ENCODE measurements around the gene ICAM3.

DNA sequence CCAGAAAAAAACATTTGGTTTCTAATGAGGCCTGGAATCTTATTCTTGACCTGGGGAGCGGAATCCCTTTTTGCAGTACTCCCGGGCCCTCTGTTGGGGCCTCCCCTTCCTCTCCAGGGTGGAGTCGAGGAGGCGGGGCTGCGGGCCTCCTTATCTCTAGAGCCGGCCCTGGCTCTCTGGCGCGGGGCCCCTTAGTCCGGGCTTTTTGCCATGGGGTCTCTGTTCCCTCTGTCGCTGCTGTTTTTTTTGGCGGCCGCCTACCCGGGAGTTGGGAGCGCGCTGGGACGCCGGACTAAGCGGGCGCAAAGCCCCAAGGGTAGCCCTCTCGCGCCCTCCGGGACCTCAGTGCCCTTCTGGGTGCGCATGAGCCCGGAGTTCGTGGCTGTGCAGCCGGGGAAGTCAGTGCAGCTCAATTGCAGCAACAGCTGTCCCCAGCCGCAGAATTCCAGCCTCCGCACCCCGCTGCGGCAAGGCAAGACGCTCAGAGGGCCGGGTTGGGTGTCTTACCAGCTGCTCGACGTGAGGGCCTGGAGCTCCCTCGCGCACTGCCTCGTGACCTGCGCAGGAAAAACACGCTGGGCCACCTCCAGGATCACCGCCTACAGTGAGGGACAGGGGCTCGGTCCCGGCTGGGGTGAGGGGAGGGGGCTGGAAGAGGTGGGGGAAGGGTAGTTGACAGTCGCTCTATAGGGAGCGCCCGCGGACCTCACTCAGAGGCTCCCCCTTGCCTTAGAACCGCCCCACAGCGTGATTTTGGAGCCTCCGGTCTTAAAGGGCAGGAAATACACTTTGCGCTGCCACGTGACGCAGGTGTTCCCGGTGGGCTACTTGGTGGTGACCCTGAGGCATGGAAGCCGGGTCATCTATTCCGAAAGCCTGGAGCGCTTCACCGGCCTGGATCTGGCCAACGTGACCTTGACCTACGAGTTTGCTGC lies 52.4 kb downstream of the ICAM3 start, which contains the start of gene ICAM4:
- TF ChIP-seq EZH2 (IDR thresholded peaks at IDR 0.05; ENCODE audit: borderline replicate concordance, low read length): no peak
- TF ChIP-seq, protein P1, sequence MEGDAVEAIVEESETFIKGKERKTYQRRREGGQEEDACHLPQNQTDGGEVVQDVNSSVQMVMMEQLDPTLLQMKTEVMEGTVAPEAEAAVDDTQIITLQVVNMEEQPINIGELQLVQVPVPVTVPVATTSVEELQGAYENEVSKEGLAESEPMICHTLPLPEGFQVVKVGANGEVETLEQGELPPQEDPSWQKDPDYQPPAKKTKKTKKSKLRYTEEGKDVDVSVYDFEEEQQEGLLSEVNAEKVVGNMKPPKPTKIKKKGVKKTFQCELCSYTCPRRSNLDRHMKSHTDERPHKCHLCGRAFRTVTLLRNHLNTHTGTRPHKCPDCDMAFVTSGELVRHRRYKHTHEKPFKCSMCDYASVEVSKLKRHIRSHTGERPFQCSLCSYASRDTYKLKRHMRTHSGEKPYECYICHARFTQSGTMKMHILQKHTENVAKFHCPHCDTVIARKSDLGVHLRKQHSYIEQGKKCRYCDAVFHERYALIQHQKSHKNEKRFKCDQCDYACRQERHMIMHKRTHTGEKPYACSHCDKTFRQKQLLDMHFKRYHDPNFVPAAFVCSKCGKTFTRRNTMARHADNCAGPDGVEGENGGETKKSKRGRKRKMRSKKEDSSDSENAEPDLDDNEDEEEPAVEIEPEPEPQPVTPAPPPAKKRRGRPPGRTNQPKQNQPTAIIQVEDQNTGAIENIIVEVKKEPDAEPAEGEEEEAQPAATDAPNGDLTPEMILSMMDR (conservative IDR thresholded peaks at IDR 0.05 in 1 of 2, IDR thresholded peaks at IDR 0.05 in 1 of 2; ENCODE audit: extremely low read depth in 1 of 2, insufficient read depth in 1 of 2, low read depth in 1 of 2, low read length in 2 of 2): no peak

All from mammary epithelial cell (primary cell).